NCI-H226 (cell line): ENCODE data around the gene PIK3C2G.

Experiments used
- DNase-seq: peaks from one replicate; pipeline ENCODE4 v3.0.0-alpha.2; 2015

The PIK3C2G gene

DNA sequence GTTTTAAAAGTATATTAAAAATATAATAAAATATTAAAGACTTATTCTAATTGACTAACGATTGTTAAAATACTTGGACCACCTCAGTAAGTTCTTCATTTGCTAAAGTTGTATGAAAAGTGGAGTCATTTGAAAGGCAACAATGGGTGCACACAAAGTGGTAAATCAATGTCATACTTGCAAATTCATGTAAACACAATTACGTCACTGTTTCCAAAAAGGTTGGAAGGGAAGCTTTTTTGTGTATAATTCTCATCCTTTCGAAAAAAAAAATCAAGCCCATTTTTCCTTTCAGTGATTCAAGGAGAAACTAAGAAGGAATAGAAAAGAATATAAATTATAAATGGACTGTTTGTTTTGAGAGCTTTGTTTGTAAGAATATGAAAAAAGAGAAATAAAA, 166.2 kb downstream of the PIK3C2G start:
- no peak for DNase-seq

DNA sequence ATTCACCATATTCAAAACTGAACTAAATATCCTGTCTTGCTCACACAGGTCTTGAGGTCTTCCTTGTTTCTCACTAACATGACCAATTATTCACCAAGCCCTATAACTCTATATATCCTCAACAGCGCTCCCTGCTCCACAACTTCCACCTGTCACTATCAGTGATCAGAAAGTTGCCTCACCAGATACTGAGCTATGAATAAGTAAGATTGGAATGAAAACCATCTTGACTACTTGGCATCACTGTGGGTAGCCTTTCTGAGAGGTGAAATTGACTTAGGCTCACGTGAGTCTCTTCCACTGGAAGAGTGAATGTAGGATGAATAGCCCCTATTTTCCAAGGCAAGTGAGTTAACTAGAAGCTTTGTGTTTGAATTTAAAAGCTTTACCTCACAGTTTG, 167.1 kb downstream of the PIK3C2G start:
- peak; percentile 88 for DNase-seq

DNA sequence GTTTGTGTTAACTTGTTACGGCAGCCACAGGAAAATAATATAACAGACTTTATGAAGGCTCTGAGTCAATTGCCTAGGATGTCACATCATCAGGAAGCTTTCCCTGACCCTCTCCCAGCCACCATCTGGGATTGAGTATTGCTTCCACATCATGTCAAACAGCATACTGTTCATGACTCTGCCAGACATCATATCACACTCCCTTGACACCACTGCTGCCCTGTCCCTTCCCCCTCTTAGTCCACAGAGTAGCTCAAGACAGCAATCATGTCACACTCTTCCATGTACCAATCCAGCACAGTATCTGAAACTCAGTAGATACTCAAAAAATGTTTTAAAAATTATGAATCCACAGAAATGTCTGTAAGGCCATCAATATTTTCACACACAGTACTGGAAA, 168.0 kb downstream of the PIK3C2G start:
- DNase-seq, result no peak

GRCh38 chr12:18430425-18431048, 169.2 kb downstream of the PIK3C2G start:
- DNase-seq, result no peak

- no peak for DNase-seq
Measured at GRCh38 chr12:18431771-18432170, 170.5 kb downstream of the PIK3C2G start.

- DNase-seq, result no peak
Measured at GRCh38 chr12:18432206-18432605, 170.9 kb downstream of the PIK3C2G start.

DNA sequence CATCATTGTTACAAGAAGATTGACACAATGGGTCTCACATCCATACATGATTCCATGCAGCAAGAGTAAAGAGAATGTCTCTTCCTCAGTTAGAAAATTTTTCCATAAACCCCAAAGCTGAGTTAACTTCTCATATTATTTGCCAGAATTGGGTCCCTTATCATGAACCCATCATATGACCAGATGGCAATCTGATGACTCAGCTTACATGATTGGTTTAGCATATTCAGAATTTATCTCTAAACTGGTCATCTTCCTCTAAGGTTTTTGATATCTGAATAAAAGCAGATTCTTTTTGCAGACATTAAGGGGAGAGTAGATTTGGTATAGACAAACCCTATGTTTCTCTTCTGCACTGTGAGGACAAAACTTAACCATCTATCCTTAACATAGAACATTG, 174.9 kb downstream of the PIK3C2G start:
- DNase-seq, result no peak

DNA sequence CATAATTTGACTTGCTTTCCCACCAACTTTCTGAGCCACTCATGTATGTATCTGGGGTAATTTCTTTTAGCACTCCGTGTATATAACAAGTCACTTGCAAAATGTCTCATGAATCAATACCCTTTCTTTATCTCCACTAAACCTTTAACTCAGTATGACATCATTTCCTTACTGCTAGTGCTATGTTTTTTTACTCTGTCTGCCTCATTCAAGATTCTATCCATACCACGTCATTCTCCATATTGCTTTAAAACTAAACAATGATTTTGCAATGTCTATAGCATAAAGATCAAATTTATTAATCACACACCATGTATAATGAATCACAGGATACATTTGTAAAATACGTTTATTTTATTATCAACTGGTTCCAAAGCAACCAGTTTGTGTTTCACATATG, 178.2 kb downstream of the PIK3C2G start:
- DNase-seq, result peak; percentile 17

DNA sequence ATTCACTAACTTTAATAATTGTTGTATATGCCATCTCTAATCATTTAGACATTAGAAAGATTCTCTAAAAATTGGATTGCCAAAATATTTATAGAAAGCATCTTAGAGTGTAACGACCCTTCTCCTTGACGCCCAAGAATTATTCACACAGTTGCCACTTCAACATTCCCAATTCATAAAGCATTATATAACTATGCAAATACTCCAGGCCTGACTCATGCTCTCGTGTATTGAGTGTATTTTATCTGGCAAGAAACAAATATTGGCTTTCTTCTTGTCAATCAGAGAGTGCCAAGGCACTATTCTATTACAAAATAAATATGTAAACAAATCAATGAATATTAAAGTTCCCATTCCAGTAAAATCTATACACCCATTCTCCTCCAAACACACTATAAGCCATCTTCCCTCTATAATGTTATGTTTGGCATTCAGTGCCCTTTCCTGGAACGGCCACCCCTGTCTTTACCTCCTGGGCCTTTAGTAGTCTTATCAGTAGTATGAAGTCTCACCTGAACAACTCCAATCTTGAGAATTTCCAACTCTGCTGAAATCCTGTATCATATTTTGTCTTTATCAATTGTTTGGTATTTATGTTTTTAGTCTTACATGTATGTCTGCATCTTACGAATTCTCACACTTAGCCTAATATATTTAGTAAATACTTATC, 182.6 kb downstream of the PIK3C2G start:
- peak; percentile 20 for DNase-seq

DNA sequence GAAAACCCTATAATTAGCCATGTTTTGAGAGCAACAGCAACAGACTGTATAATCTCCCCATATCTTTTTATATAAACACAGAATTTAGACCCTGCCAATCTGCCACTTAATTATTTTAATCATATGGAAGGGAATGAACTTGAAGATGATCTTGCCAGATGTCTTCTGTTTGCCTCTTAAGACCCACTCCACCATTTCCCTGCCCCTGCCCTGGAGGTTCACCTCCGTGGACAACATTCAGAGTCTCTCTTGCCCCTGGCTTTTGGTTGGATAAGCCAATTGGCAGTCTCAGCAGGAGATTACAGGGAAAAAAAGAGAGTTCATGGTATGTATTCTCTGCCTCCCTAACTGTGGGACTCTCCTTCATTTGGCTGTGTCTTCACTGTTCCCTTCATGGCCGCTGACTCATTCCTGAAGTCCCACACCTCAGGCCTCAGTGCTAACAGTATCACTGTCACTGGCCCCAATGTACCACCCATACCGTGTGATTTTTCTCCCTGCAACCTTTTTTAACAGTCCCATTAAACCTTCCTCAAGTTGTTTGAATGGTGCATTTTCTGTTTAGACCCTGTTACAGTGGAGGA, 184.8 kb downstream of the PIK3C2G start:
- no peak for DNase-seq

DNA sequence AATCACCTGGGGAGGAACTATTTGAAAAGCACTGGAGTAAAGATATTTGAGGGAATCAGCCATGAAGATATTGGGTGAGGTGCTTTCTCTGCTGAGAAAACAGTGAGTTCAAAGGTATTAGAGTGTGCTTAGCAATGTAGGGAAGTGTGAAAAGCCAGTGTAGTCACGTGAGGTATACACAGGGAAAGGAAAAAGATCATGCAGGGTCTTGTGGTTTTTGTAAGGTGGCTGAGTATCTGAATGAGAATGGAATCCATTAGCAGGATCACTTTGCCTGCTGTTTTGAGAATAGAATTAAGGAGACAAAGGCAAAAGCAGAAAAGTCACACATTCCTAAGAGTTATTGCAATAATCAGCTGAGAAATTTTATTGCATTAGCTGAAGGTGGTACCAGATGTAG, 193.0 kb downstream of the PIK3C2G start:
- DNase-seq, result no peak

GRCh38 chr12:18456344-18456743, 195.0 kb downstream of the PIK3C2G start:
- DNase-seq, result no peak

GRCh38 chr12:18457362-18457761, 196.0 kb downstream of the PIK3C2G start:
- no peak for DNase-seq

- DNase-seq, result no peak
Measured at GRCh38 chr12:18461758-18462157, 200.4 kb downstream of the PIK3C2G start.

GRCh38 chr12:18462442-18462841, 201.1 kb downstream of the PIK3C2G start:
- DNase-seq, result peak; percentile 67

- DNase-seq, result no peak
Measured at GRCh38 chr12:18467620-18468245, 206.4 kb downstream of the PIK3C2G start.

GRCh38 chr12:18468246-18469075, 207.1 kb downstream of the PIK3C2G start:
- no peak for DNase-seq

GRCh38 chr12:18470251-18470650, 208.9 kb downstream of the PIK3C2G start:
- DNase-seq, result no peak

- DNase-seq, result no peak
Measured at GRCh38 chr12:18472304-18472703, 211.0 kb downstream of the PIK3C2G start.

DNA sequence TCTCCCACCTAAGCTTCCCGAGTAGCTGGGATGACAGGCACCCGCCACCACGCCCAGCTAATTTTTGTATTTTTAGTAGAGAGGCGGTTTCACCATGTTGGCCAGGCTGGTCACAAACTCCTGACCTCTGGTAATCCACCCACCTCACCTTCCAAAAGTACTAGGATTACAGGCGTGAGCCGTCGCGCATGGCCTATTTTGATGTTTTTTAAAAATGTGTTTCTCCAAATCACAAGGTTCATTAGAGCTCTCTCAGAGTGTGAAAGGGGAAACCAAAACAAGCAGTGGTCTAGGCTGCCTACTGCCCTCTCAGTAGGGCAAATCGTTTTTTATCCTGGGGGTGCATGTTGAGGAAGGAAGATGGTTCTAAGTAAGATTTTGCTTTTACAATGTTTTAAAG, 211.5 kb downstream of the PIK3C2G start:
- DNase-seq, result no peak

DNA sequence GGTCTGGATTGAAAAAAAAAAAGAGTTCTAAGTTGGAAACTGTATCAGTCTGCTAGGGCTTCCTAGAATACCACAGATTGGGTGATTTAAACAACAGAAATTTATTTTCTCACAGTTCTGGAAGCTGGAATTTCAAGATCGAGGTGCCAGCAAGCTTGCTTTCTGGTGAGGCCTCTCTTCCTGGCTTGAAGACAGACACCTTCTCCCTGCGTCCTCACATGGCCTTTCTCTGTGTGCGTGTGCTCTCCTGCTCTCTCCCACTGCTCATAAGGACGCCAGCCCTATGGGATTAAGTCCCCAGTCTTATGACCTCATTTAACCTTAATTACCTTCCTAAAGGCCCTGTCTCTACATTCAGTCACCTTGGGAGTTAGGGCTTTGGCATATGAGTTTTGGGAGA, 215.5 kb downstream of the PIK3C2G start:
- no peak for DNase-seq

DNA sequence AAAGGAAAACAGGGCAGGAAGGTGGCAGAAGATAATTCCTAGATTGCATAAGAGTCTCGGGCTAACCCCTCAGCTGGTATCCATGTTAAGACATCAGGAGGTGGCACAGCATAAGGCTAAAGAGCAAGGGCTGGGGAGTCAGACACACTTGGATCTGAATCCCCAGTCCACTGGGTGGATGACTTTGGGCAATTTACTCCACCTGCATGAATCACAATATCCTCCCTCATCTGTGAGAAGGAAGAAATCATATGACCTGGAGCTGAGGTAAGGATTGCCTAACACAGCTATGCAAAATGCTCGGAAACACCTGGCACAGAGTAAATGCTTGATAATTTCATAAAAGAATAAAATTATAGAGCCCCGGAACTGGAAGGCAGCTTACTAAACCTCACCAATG, 217.9 kb downstream of the PIK3C2G start:
- peak; percentile 71 for DNase-seq

DNA sequence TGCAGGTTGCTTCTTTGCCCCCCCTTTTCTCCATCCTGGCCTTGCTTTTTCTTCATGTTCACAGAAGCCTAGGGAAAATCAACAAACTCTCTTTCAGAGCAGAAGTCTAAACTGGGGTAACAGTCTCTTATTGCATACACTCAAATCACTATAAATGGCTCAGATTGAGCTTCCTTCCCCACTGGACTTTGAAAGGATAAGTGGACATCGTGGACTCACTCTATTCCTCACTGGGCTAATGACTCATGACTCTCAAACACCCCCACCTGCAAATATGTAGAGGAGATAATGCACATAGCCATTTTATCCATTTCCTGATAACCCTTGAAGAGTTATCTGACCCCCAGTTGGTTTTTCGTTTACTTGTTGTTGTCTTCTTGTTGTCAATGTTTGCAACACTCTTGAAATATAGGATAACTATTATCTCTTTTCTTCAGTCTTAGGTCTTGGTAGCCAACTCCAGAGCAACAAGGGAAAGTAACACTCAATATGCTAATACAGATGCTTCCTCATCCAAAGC, 221.3 kb downstream of the PIK3C2G start:
- DNase-seq, result peak; percentile 32
